ENCODE data around the gene NUDT22.

NUDT22 gene

GRCh38 chr11:64268893-64269539 is 42.9 kb downstream of the NUDT22 start:
- Histone ChIP-seq H3K9ac (ENCODE audit: low read depth, low read length, poor library complexity, severe bottlenecking) (peak overlapping the region; percentile 87), H3K79me2 (ENCODE audit: insufficient read depth, low read length) (no peaks in the 10 kb centered on the region; the same call in 1 of the 2 replicates), H3F3A (ENCODE audit: low read depth) (peaks cover 6% of the 10 kb centered on the region; the same call in 1 of the 2 replicates), H4K20me1 (ENCODE audit: insufficient read depth, low read length, poor library complexity, severe bottlenecking) (no peaks in the 10 kb centered on the region), H3K9me2 (replicated peaks; ENCODE audit: low read depth, low read length) (no peaks in the 10 kb centered on the region), H3K4me1 (ENCODE audit: insufficient read depth, low read length, poor library complexity, severe bottlenecking) (peaks cover 27% of the 10 kb centered on the region), H3K27me3 (ENCODE audit: insufficient read depth, low read length, poor library complexity, severe bottlenecking) (no peaks in the 10 kb centered on the region), H3K4me3 (ENCODE audit: low read length, poor library complexity, severe bottlenecking) (peak overlapping the region; percentile 74), H3K36me3 (ENCODE audit: insufficient read depth, low read length) (no peaks in the 10 kb centered on the region), H3K9me3 (ENCODE audit: insufficient read depth, low read depth, low read length) (no peaks in the 10 kb centered on the region), H2AFZ (ENCODE audit: low read length) (peak overlapping the region; percentile 77), H3K4me2 (ENCODE audit: low read depth, low read length, poor library complexity, severe bottlenecking) (peak overlapping the region; percentile 82)
- no peak for TF ChIP-seq CTCF (conservative IDR thresholded peaks at IDR 0.05; ENCODE audit: low read length)
- TF ChIP-seq EZH2phosphoT487 (IDR thresholded peaks at IDR 0.05; ENCODE audit: borderline replicate concordance) = no peak

GRCh38 chr11:64269540-64270220 is 43.6 kb downstream of the NUDT22 start:
- Histone ChIP-seq H3K9ac (ENCODE audit: low read depth, low read length, poor library complexity, severe bottlenecking) (peak overlapping the region; percentile 87), H3K4me3 (ENCODE audit: low read length, poor library complexity, severe bottlenecking) (peak overlapping the region; percentile 74), H3K9me2 (replicated peaks; ENCODE audit: low read depth, low read length) (no peaks in the 10 kb centered on the region), H3K36me3 (ENCODE audit: insufficient read depth, low read length) (no peaks in the 10 kb centered on the region), H3K4me1 (ENCODE audit: insufficient read depth, low read length, poor library complexity, severe bottlenecking) (peaks cover 27% of the 10 kb centered on the region), H3K79me2 (ENCODE audit: insufficient read depth, low read length) (no peaks in the 10 kb centered on the region; the same call in 1 of the 2 replicates), H3K27me3 (ENCODE audit: insufficient read depth, low read length, poor library complexity, severe bottlenecking) (no peaks in the 10 kb centered on the region), H3F3A (ENCODE audit: low read depth) (peaks cover 6% of the 10 kb centered on the region; the same call in 1 of the 2 replicates), H3K4me2 (ENCODE audit: low read depth, low read length, poor library complexity, severe bottlenecking) (peak overlapping the region; percentile 99), H3K9me3 (ENCODE audit: insufficient read depth, low read depth, low read length) (no peaks in the 10 kb centered on the region), H4K20me1 (ENCODE audit: insufficient read depth, low read length, poor library complexity, severe bottlenecking) (no peaks in the 10 kb centered on the region), H2AFZ (ENCODE audit: low read length) (peak overlapping the region; percentile 77)
- no peak for TF ChIP-seq EZH2phosphoT487 (IDR thresholded peaks at IDR 0.05; ENCODE audit: borderline replicate concordance)
- peak; percentile 31 for TF ChIP-seq CTCF (conservative IDR thresholded peaks at IDR 0.05; ENCODE audit: low read length)

GRCh38 chr11:64275031-64275800 is 49.1 kb downstream of the NUDT22 start:
- Histone ChIP-seq H2AFZ (ENCODE audit: low read length) (no peak overlapping the region), H3K9ac (ENCODE audit: low read depth, low read length, poor library complexity, severe bottlenecking) (no peak overlapping the region), H3F3A (ENCODE audit: low read depth) (no peaks in the 10 kb centered on the region), H3K4me2 (ENCODE audit: low read depth, low read length, poor library complexity, severe bottlenecking) (no peak overlapping the region), H3K4me1 (ENCODE audit: insufficient read depth, low read length, poor library complexity, severe bottlenecking) (peaks cover 14% of the 10 kb centered on the region), H3K9me3 (ENCODE audit: insufficient read depth, low read depth, low read length) (no peaks in the 10 kb centered on the region), H3K79me2 (ENCODE audit: insufficient read depth, low read length) (no peaks in the 10 kb centered on the region; the same call in 1 of the 2 replicates), H3K36me3 (ENCODE audit: insufficient read depth, low read length) (no peaks in the 10 kb centered on the region), H3K9me2 (replicated peaks; ENCODE audit: low read depth, low read length) (no peaks in the 10 kb centered on the region), H3K4me3 (ENCODE audit: low read length, poor library complexity, severe bottlenecking) (no peak overlapping the region), H4K20me1 (ENCODE audit: insufficient read depth, low read length, poor library complexity, severe bottlenecking) (no peaks in the 10 kb centered on the region), H3K27me3 (ENCODE audit: insufficient read depth, low read length, poor library complexity, severe bottlenecking) (no peaks in the 10 kb centered on the region)
- TF ChIP-seq EZH2phosphoT487 (IDR thresholded peaks at IDR 0.05; ENCODE audit: borderline replicate concordance) = no peak
- no peak for TF ChIP-seq CTCF (conservative IDR thresholded peaks at IDR 0.05; ENCODE audit: low read length)

Data from Loucy (cell line).